Measurements from ENCODE around the gene COPE.

DNA sequence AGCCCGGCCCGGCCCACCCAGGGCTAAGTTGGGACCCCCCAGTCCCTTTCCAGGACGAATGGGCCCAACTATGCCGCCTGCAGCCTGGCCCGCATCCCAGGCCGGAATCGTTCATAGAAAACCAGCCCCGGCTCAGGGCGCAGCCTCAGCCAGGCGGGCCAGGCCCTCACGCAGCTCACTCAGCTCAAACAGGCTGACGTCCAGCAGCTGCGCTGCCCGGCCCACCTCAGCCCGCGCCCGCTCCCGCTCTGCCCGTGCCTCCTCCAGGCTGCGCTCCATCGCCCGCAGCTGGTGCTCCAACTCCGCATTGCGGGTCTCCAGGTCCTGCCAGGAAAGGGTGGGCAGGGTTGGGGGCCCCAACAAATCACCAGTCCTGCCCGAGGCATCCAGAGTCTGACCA is 10.1 kb upstream of the COPE start:
- TF ChIP-seq NFRKB (IDR thresholded peaks at IDR 0.05) = no peak
- no peak for TF ChIP-seq HDGF (IDR thresholded peaks at IDR 0.05; ENCODE audit: borderline replicate concordance)
- TF ChIP-seq BHLHE40 (IDR thresholded peaks at IDR 0.05; ENCODE audit: borderline replicate concordance) = no peak
- TF ChIP-seq L3MBTL2 (conservative IDR thresholded peaks at IDR 0.05) = no peak
- no peak for TF ChIP-seq SUZ12 (IDR thresholded peaks at IDR 0.05)
- TF ChIP-seq FOXM1 (IDR thresholded peaks at IDR 0.05; ENCODE audit: borderline replicate concordance) = no peak
- TF ChIP-seq LEF1 (IDR thresholded peaks at IDR 0.05; ENCODE audit: borderline replicate concordance) = no peak
- TF ChIP-seq ARNT (IDR thresholded peaks at IDR 0.05) = no peak
- TF ChIP-seq SP1 (IDR thresholded peaks at IDR 0.05) = no peak
- no peak for TF ChIP-seq FOXK2 (IDR thresholded peaks at IDR 0.05)
- TF ChIP-seq ELF4 (IDR thresholded peaks at IDR 0.05) = no peak
- TF ChIP-seq FOXA1 (IDR thresholded peaks at IDR 0.05) = no peak
- no peak for TF ChIP-seq ZNF384 (IDR thresholded peaks at IDR 0.05)
